ENCODE data around the gene RALA.
"Not testable (repeated sequence)": the region's sequence is repeated elsewhere in the genome, so short reads cannot be mapped to it uniquely, and the experiment has no call there.

RALA gene

GRCh38 chr7:39645482-39646407, 22.4 kb downstream of the RALA start:
- no peak for DNase-seq (ENCODE audit: low read depth in 2 of 2)

- DNase-seq (ENCODE audit: low read depth in 2 of 2): no peak
These were observed 24.4 kb downstream of the RALA start for GRCh38 chr7:39647816-39648215.

- DNase-seq (ENCODE audit: low read depth in 2 of 2): peak in 1 of 2 experiments; percentile 22
These were observed 27.3 kb downstream of the RALA start for GRCh38 chr7:39650676-39651075.

- peak; percentile 58 to 61 for DNase-seq (ENCODE audit: low read depth in 2 of 2)
These were observed 27.9 kb downstream of the RALA start for GRCh38 chr7:39651265-39651664.

GRCh38 chr7:39656415-39656814, 33.0 kb downstream of the RALA start:
- DNase-seq (ENCODE audit: low read depth in 2 of 2): no peak

- no peak for DNase-seq (ENCODE audit: low read depth in 2 of 2)
These were observed 36.1 kb downstream of the RALA start for GRCh38 chr7:39659356-39660013.

- no peak for DNase-seq (ENCODE audit: low read depth in 2 of 2)
These were observed 38.6 kb downstream of the RALA start for GRCh38 chr7:39661960-39662359.

- no peak for DNase-seq (ENCODE audit: low read depth in 2 of 2)
These were observed 39.9 kb downstream of the RALA start for GRCh38 chr7:39663263-39663662.

- DNase-seq (ENCODE audit: low read depth in 2 of 2): no peak
These were observed 40.7 kb downstream of the RALA start for GRCh38 chr7:39664057-39664456.

GRCh38 chr7:39664585-39664984, 41.2 kb downstream of the RALA start:
- DNase-seq (ENCODE audit: low read depth in 2 of 2): no peak

GRCh38 chr7:39666562-39666961, 43.2 kb downstream of the RALA start:
- DNase-seq (ENCODE audit: low read depth in 2 of 2): no peak

GRCh38 chr7:39667341-39667923, 44.1 kb downstream of the RALA start:
- peak; percentile 59 for DNase-seq (ENCODE audit: low read depth in 2 of 2)

- DNase-seq (ENCODE audit: low read depth in 2 of 2): not testable (repeated sequence)
These were observed 44.9 kb downstream of the RALA start for GRCh38 chr7:39668280-39668679.

- no peak for DNase-seq (ENCODE audit: low read depth in 2 of 2)
These were observed 46.7 kb downstream of the RALA start for GRCh38 chr7:39670052-39670451.

- no peak for DNase-seq (ENCODE audit: low read depth in 2 of 2)
These were observed 47.6 kb downstream of the RALA start for GRCh38 chr7:39670934-39671333.

GRCh38 chr7:39672176-39672575, 48.8 kb downstream of the RALA start:
- DNase-seq (ENCODE audit: low read depth in 2 of 2): no peak

- no peak for DNase-seq (ENCODE audit: low read depth in 2 of 2)
These were observed 50.5 kb downstream of the RALA start for GRCh38 chr7:39673868-39674267.

- DNase-seq (ENCODE audit: low read depth in 2 of 2): no peak
These were observed 51.0 kb downstream of the RALA start for GRCh38 chr7:39674406-39674805.

- DNase-seq (ENCODE audit: low read depth in 2 of 2): no peak
These were observed 53.0 kb downstream of the RALA start for GRCh38 chr7:39676346-39676745.

GRCh38 chr7:39678930-39679709, 55.7 kb downstream of the RALA start:
- no peak for DNase-seq (ENCODE audit: low read depth in 2 of 2)

GRCh38 chr7:39679874-39680273, 56.5 kb downstream of the RALA start:
- DNase-seq (ENCODE audit: low read depth in 2 of 2): not testable (repeated sequence)

GRCh38 chr7:39681887-39682441, 58.6 kb downstream of the RALA start:
- DNase-seq (ENCODE audit: low read depth in 2 of 2): no peak

Data from fibroblast of skin of left quadriceps (primary cell).